ENCODE results near the gene MXD1. TPM values are rescaled to one million over a fixed set of nuclear protein-coding genes. Genes with fewer than 3 reads are reported as not detected.
A peak's percentile ranks its signal among the peaks of the same experiment; 100 is the strongest.

MXD1 gene, protein sequence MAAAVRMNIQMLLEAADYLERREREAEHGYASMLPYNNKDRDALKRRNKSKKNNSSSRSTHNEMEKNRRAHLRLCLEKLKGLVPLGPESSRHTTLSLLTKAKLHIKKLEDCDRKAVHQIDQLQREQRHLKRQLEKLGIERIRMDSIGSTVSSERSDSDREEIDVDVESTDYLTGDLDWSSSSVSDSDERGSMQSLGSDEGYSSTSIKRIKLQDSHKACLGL
- polyA plus RNA-seq (2011; rRNA removed) (7.4 and 8.3 TPM in 2 replicates), polyA plus RNA-seq (2017; fragmentation: RNase III; extraction: RNeasy Plus Mini Kit Qiagen cat#74134 plus additional on column Dnase treatment) (2.0 to 2.5 TPM (median 2.0 TPM) in 3 replicates), polyA minus RNA-seq (2011; rRNA and poly(A)+ RNA removed) (4.3 TPM in 2 replicates)
- 1.8 and 1.9 TPM in 2 replicates for polyA plus RNA-seq (2012; cell fraction: cytosol; rRNA removed)
- polyA plus RNA-seq (2012; cell fraction: nucleus; rRNA removed): 2.6 and 4.1 TPM in 2 replicates

DNA sequence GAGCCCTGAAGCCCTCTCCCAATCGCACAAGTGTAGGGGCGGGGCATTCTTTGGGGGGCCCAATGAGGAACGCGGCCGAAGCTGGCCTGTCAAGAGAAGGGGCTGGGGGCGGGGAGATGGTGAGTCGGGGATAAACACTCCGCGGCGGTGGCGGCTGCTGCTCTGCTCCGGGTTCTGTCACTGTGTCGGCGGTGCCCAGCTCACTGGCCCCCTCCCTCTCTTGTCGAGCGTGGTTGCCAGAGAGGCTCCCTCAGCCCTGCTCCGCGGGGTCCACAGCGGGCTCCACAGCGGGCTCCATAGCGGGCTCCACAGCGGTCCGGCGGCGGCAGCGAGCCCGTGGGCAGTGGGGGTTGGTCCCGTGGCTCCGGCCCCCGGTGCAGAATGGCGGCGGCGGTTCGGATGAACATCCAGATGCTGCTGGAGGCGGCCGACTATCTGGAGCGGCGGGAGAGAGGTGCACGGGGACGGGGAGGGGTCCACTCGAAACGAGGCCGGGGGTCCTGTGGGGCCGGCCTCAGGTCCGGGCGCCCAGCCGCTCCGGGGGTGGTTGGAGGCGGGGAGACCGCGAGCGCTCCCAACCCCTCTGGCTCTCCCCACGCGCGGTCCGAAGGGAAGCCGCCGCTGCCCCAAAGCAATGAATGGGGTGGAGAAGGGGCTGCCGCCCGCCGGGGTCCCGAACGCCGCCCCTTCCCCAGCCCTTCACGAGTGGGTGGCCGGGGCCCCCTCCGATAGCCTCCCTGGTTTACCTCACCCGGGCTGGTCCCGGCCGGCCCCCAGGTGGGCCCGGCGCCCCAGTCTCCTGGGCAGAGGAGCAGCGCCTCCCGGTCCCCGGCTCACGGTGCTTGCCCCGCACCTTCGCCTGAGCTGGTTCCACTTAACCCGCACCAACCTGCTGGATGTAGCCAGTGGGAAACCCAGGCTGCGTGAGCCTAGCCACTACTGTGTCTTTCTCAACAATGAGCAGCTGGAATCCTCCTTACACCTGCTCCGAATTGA lies at the start of gene MXD1:
Gene MXD1, plus strand, starts transcription at position 160 of the 996 bp plus-strand sequence. Its CDS starts 222 bp downstream, at position 382.
- ChIA-PET CTCF (interaction anchor here (0.8 to 7.2 kb wide), 18 partner anchors 18 to 387 kb away, joined by 3 to 161 read pairs (median 5); no protein-coding TSS in a partner anchor), POLR2A (interaction anchor here (0.5 to 4.1 kb wide), 43 partner anchors 8 to 478 kb away, joined by 3 to 87 read pairs (median 5); partner anchors contain the start of genes ANXA4, C2orf42, NFU1 and PCBP1)
- 2% methylated on average over 41 of the region's 81 CpGs for WGBS (ENCODE audit: missing lambda C conversion rate)
- FAIRE-seq: no peak
- H3K27ac ChIP-seq: peak within 1 kb of the TSS; percentile 86 to 95
- no peaks in the 10 kb centered on the region for H3K9me3 ChIP-seq
- peak within 1 kb of the TSS; percentile 92 for H3K4me2 ChIP-seq
- peaks cover 17% of the 10 kb centered on the region; the same call in 2 of the 3 replicates for H3K4me1 ChIP-seq
- no peak for DNase-seq (ENCODE audit: low read depth in 1 of 2, low spot score in 1 of 2)
- TF ChIP-seq POLR2A (IDR thresholded peaks at IDR 0.05; ENCODE audit: low read length): peak; percentile 70
- TF ChIP-seq, protein P1, sequence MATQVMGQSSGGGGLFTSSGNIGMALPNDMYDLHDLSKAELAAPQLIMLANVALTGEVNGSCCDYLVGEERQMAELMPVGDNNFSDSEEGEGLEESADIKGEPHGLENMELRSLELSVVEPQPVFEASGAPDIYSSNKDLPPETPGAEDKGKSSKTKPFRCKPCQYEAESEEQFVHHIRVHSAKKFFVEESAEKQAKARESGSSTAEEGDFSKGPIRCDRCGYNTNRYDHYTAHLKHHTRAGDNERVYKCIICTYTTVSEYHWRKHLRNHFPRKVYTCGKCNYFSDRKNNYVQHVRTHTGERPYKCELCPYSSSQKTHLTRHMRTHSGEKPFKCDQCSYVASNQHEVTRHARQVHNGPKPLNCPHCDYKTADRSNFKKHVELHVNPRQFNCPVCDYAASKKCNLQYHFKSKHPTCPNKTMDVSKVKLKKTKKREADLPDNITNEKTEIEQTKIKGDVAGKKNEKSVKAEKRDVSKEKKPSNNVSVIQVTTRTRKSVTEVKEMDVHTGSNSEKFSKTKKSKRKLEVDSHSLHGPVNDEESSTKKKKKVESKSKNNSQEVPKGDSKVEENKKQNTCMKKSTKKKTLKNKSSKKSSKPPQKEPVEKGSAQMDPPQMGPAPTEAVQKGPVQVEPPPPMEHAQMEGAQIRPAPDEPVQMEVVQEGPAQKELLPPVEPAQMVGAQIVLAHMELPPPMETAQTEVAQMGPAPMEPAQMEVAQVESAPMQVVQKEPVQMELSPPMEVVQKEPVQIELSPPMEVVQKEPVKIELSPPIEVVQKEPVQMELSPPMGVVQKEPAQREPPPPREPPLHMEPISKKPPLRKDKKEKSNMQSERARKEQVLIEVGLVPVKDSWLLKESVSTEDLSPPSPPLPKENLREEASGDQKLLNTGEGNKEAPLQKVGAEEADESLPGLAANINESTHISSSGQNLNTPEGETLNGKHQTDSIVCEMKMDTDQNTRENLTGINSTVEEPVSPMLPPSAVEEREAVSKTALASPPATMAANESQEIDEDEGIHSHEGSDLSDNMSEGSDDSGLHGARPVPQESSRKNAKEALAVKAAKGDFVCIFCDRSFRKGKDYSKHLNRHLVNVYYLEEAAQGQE (IDR thresholded peaks at IDR 0.05): no peak
- TF ChIP-seq TFCP2L1 (CRISPR knock-in tag; IDR thresholded peaks at IDR 0.05): peak; percentile 17; the same call in 1 of the 2 replicates
- TF ChIP-seq SMC3 (IDR thresholded peaks at IDR 0.05): 0 out of 3 replicates have a peak, but pooled peaks have one; percentile 15
- 0 out of 2 replicates have a peak, but pooled peaks have one; percentile 49 for TF ChIP-seq KDM5A (IDR thresholded peaks at IDR 0.05)
- TF ChIP-seq ZNF302 (CRISPR knock-in tag; IDR thresholded peaks at IDR 0.05): no peak
- peak; percentile 75; the same call in 1 of the 2 replicates for TF ChIP-seq PHF8 (IDR thresholded peaks at IDR 0.05; ENCODE audit: borderline replicate concordance, low read depth)
- TF ChIP-seq RAD21 (conservative IDR thresholded peaks at IDR 0.05 in 1 of 2, IDR thresholded peaks at IDR 0.05 in 1 of 2): 0 out of 5 replicates have a peak, but pooled peaks of 1 of the 2 experiments have one; percentile 27
- no peak for TF ChIP-seq HOXB13 (CRISPR knock-in tag; IDR thresholded peaks at IDR 0.05; ENCODE audit: low read depth)
- peak; percentile 2 to 8; a peak in 5 of 6 replicates for ATAC-seq
- H3K4me3 ChIP-seq: peak within 1 kb of the TSS; percentile 73

DNA sequence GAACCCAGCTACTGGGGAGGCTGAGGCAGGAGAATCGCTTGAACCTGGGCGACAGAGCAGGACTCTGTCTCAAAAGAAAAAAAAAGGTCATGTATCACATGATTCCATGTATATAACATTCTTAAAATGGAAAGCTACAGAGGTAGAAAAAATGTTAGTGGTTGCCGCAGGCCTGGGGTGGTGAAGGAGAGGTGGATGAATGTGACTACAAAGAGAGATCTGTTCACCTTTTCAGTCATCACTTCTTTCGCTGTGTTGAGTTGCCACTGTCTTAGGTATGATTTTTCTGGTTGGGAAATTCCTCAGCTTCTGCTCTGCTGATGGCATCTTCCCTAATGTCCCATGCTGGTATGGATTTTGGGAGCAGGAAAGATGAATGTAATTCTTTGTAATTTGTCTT lies 26.5 kb upstream of the MXD1 start:
- no peak overlapping the region for H3K4me2 ChIP-seq
- 89% methylated on average over 4 of the region's 4 CpGs for whole genome bisulfite sequencing (ENCODE audit: missing lambda C conversion rate)
- ATAC-seq: no peak
- DNase-seq (ENCODE audit: low read depth in 1 of 2, low spot score in 1 of 2): no peak
- POLR2A ChIA-PET: no interaction called here
- CTCF ChIA-PET: interaction anchor here (0.6 to 2.7 kb wide), 6 partner anchors 9 to 165 kb away, joined by 3 to 15 read pairs (median 3); no protein-coding TSS in a partner anchor
- H3K9me3 ChIP-seq: no peaks in the 10 kb centered on the region
- no peak overlapping the region for H3K27ac ChIP-seq
- H3K4me1 ChIP-seq: no peaks in the 10 kb centered on the region; the same call in 2 of the 3 replicates
- no peak overlapping the region for H3K4me3 ChIP-seq
- TF ChIP-seq JUN (IDR thresholded peaks at IDR 0.05): no peak
- no peak for TF ChIP-seq NPAS2 (CRISPR knock-in tag; IDR thresholded peaks at IDR 0.05; ENCODE audit: borderline replicate concordance)
- TF ChIP-seq, protein P2, sequence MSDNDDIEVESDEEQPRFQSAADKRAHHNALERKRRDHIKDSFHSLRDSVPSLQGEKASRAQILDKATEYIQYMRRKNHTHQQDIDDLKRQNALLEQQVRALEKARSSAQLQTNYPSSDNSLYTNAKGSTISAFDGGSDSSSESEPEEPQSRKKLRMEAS (IDR thresholded peaks at IDR 0.05): no peak
- no peak for FAIRE-seq

DNA sequence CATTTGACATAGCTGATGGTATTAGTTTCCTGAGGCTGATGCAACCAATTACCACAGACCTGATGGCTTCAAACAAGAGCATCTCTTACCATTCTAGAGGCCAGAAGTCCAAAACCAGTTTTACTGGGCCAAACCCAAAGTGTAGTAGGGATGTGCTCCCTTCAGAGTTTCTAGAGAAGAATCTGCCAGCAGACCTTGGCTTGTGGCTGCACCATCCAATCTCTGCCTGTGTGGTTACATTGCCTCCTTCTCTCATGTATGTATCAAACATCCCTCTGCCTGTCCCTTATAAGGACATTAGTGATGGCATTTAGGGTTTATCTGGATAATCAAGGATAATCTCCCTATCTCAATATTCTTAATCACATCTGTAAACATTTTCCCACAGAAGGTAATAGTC lies 25.6 kb upstream of the MXD1 start:
- DNase-seq (ENCODE audit: low read depth in 1 of 2, low spot score in 1 of 2): no peak
- no peak for ATAC-seq
- H3K4me2 ChIP-seq: no peak overlapping the region
- H3K4me3 ChIP-seq: no peak overlapping the region
- CTCF ChIA-PET: interaction anchor here (0.9 to 2.7 kb wide), 3 partner anchors 12 to 165 kb away, joined by 3 to 15 read pairs (median 4); no protein-coding TSS in a partner anchor
- H3K9me3 ChIP-seq: no peaks in the 10 kb centered on the region
- POLR2A ChIA-PET: interaction anchor here (1.0 kb wide), 1 partner anchor 149 kb away, joined by 7 read pairs; no protein-coding TSS in a partner anchor
- FAIRE-seq: no peak
- H3K27ac ChIP-seq: no peak overlapping the region
- H3K4me1 ChIP-seq: no peaks in the 10 kb centered on the region; the same call in 2 of the 3 replicates
- TF ChIP-seq, protein P3, sequence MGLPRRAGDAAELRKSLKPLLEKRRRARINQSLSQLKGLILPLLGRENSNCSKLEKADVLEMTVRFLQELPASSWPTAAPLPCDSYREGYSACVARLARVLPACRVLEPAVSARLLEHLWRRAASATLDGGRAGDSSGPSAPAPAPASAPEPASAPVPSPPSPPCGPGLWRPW (IDR thresholded peaks at IDR 0.05): no peak
- TF ChIP-seq BHLHE40 (IDR thresholded peaks at IDR 0.05; ENCODE audit: low read depth, low read length) (no peak), RNF2 (IDR thresholded peaks at IDR 0.05; ENCODE audit: borderline replicate concordance, low read depth) (no peak), ESRRA (IDR thresholded peaks at IDR 0.05; ENCODE audit: borderline replicate concordance, low read length) (no peak), MAFK (IDR thresholded peaks at IDR 0.05; ENCODE audit: partially characterized antibody) (no peak), MAZ (IDR thresholded peaks at IDR 0.05; ENCODE audit: borderline replicate concordance, low read depth, low read length) (no peak), CBX8 (IDR thresholded peaks at IDR 0.05) (no peak), RFX5 (IDR thresholded peaks at IDR 0.05) (no peak), RCOR1 (IDR thresholded peaks at IDR 0.05; ENCODE audit: low read depth, low read length) (no peak)
- TF ChIP-seq, protein P4, sequence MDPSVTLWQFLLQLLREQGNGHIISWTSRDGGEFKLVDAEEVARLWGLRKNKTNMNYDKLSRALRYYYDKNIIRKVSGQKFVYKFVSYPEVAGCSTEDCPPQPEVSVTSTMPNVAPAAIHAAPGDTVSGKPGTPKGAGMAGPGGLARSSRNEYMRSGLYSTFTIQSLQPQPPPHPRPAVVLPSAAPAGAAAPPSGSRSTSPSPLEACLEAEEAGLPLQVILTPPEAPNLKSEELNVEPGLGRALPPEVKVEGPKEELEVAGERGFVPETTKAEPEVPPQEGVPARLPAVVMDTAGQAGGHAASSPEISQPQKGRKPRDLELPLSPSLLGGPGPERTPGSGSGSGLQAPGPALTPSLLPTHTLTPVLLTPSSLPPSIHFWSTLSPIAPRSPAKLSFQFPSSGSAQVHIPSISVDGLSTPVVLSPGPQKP (IDR thresholded peaks at IDR 0.05; ENCODE audit: low read depth, low read length): no peak
- TF ChIP-seq, protein P2 (IDR thresholded peaks at IDR 0.05): no peak
